DMS 273 (cell line): ENCODE data around the gene TPD52L1.

Source experiments
- DNase-seq: peaks from one replicate; lab custom pipeline; 2025; ENCODE audit not compliant: unreplicated experiment; lab: John Stamatoyannopoulos, UW

TPD52L1 gene

GRCh38 chr6:125233202-125233601, 79.6 kb downstream of the TPD52L1 start:
- DNase-seq, result no peak

DNA sequence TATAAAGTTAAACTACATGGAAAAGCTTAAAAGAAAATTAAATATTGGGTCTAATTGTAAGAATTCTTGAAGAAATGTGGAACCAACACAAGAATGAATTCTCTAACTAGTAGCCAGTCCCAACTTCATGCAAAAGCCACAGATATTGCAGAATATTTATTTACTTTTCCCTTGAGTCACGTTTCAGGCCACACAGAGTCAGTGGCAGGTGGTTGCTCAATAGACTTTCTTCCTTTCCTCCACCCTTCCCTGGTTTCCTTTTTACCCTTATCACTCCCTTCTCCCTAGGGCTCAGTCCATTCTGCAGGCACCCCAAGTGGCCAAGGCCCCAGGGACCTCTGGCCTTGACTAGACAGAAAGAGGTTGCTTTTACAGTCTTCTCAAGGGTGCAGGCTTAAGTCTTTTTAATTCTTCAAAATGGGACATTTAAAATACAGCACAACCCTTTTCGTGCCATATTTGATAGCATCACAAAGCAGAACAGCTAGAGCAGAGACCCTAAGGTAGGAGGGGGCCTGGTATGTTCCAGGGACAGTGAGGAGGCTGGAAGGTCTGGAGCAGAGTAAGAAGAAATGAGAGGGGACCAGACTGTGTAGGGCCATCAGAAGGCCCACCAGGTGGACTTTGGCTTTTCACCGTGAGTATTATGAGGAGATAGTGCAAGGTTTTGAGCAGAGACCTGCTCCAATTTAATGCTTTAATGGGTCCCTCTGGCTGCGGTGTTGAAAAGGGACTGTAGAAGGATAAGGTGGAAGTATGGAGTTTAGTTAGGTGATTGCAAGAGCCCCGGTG, 83.2 kb downstream of the TPD52L1 start:
- DNase-seq, result no peak

- no peak for DNase-seq
These were observed 84.2 kb downstream of the TPD52L1 start for GRCh38 chr6:125237764-125238163.

GRCh38 chr6:125245109-125245508, 91.5 kb downstream of the TPD52L1 start:
- no peak for DNase-seq

GRCh38 chr6:125245523-125246264, 92.1 kb downstream of the TPD52L1 start:
- DNase-seq, result no peak

GRCh38 chr6:125246566-125246965, 93.0 kb downstream of the TPD52L1 start:
- DNase-seq, result peak; percentile 11

- DNase-seq, result no peak
These were observed 94.6 kb downstream of the TPD52L1 start for GRCh38 chr6:125248136-125248535.

DNA sequence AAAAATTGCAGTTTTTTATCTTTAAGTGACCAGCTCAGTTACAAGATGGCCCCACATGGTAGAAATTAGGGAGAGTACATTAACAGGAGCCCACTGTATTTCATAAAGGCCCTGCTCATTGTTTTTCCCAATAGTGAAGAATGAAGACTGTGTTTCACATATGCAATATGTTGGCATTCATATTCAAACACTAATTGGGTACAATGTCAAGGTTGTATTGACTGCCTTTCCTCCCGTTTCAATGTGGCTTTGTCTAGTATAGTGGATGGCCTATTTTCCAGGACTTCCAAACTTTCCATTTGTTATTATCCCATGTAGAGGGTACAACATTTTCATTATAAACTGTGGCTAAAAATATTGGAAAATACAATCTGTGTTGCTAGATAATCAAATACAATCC, 96.9 kb downstream of the TPD52L1 start:
- no peak for DNase-seq

- DNase-seq, result no peak
These were observed 98.1 kb downstream of the TPD52L1 start for GRCh38 chr6:125251516-125252220.

DNA sequence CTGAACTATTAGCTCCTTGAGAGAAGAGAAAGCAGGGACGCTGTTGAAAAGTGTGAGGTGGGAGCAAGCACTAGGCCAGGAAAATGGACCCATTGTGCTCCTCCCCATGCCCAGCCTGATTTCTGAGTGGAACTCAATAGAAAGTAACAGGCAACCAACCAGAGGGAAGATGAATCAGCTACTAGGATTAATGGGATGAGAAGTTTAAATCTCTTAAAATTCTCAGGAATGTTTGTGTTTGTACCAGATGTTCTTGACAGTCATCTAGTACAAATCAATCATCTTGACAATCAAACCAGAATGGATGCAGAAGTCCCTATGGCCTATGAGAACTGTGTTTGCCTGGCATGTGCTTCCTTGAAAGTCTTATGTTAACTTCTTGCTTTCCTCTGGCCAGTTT, 99.3 kb downstream of the TPD52L1 start:
- DNase-seq, result no peak

DNA sequence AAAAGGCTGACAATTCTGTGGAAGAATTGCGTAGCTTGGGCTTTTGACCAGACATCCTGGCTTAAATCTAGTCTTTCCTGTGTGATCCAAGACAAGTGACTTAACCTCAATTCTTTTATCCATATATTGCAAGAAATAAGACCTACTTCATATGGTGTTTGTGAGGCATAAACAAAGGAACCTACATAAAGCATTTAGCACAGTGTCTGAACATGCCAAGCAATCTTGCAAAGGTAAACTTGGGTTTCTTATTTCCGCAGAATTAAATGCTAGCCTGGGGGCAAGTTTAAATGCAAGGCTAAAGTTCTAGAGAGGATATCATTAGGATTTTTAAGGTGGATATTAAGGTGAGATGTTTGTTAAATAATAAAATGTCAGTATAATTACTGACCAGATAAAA, 100.3 kb downstream of the TPD52L1 start:
- no peak for DNase-seq

DNA sequence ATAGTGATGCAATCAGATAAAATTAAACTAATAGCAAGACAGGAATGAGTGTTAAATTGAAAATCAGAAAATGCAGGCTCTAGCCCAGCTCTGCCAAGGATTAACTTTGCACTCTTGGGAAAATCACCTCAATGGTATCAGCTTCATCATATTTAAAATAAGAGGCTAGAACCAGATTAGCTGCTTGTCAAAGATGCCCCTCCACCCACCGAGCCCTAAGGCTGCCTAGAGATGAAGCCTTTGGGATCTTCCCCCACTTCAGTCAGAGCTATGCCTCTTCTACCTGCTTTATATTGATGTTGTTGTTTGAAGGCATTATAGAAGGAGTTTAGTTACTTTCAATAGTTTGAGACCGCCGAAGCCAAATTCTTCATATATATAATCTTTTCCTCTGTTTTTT, 100.7 kb downstream of the TPD52L1 start:
- no peak for DNase-seq

DNA sequence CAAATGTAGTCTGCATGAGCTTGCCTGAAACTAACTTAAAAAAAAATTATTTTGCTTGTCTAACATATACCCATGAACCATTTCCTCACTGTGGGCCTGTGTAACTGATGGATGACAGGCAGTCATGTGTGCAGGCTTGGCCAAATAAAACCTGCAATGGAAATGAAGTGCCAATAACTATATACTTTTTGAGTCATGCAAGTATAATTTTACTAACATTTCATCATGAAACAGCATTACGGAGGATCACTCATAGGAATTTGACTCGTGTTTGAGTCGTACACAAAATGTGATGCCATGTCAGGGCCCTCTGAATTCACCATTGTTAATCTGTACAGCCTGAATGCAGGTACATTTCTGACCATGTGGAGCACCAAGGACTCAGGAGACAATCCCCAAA, 101.6 kb downstream of the TPD52L1 start:
- no peak for DNase-seq

- DNase-seq, result no peak
These were observed 103.8 kb downstream of the TPD52L1 start for GRCh38 chr6:125257351-125257750.

- DNase-seq, result no peak
These were observed 105.2 kb downstream of the TPD52L1 start for GRCh38 chr6:125258651-125259353.

GRCh38 chr6:125259354-125259736, 105.8 kb downstream of the TPD52L1 start:
- no peak for DNase-seq

DNA sequence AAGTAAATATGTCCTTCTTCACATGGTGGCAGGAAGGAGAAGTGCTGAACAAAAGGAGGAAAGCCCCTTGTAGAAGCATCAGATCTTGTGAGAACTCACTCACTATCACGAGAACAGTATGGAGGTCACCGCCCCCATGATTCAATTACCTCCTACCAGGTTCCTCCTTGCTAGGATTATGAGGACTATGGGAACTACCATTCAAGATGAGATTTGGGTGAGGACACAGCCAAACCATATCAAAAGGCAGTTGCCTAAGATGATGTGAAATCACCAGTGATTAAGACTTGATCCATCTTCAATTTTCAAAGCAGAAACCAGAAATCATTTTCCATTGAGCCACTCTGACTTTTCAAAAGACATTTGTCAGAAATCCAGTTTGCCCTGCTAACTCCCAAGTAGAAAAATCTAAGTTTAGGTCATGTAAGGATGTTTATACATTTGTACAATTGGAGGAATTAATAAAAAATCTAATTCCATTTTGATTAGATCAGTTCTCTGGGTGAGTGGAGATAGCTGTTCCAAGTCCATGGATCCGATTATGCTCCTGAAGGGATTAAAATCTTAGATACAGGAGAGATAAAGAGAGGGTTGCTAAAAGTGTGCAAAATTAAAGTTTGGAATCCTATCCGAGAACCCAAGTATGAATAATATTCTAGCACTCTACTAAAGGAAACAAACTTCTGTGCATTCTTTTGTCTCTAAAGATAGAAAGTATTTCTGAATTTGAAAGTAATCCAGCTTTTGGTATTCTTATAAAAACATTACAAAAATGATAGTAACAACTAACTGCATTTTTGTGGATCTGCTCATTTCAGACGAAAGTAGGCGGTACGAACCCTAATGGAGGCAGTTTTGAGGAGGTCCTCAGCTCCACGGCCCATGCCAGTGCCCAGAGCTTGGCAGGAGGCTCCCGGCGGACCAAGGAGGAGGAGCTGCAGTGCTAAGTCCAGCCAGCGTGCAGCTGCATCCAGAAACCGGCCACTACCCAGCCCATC, 108.7 kb downstream of the TPD52L1 start:
- no peak for DNase-seq

DNA sequence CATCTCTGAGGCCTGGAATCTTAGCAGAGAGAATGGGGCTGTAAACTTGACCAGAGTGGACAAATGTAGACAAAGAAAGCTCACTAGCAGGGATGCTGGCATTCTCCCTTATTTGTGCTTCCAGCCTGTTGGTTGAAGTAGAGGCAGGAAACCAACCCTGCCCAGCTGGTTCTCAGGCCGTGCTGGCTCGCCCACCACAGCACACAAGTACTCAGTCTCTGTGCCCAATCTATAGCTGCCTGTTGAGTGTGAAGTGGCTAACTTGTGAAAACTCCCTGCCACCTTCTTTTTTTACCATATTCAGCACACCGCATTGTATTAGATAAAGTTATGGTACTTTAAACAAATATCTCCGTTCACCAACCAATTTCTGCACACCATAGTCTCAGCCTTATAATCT, 110.9 kb downstream of the TPD52L1 start:
- DNase-seq, result no peak

DNA sequence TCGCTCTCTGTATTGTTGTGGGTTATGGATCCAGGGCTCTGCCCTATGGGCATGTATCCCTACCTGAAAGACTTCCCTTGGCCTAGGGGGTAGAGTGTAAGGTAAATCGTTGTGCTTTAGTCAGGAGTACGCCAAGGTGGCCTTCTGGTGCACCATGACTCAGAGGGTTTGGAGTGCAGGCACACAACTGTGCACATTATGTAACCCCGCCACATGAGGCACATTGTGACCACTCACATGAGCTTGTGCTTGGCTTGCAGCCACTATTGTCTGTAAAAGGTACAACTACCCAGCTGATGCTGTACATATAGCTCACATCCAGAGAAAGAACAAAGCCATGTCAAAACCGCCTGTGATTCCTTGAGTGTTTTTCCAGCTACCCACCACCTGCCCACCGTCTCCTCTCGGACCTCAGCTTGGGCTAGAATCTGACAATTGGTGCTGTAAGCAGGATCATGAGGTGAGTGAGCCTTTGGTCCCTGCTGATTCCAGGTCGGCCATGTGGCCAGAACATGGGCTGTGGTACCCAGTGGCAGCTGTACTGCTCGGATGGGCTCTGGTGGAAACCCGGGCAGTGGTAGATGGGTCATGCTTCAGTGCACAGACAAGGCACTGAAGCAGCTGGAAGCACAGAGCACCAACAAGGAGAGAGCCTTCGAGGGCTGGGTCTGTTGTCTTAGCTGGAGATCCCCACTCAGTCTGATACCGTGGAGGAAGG, 114.4 kb downstream of the TPD52L1 start:
- DNase-seq, result peak; percentile 18
